HEK293 (cell line): ENCODE data around the gene CHERP.

Experiments used
- CTCF ChIA-PET: fragments of 350-600 bp; formaldehyde crosslinking; extraction: SDS; loops from one replicate; lab custom pipeline; 2021; ENCODE audit warnings: antibody characterized with exemption; lab: Yijun Ruan, JAX
- POLR2A ChIA-PET: fragments of 300-600 bp; formaldehyde crosslinking; extraction: SDS; loops from one replicate; lab custom pipeline; 2020; ENCODE audit warnings: antibody characterized with exemption, inconsistent platforms; lab: Yijun Ruan, JAX
- H3K27ac ChIP-seq: fragments of 200-500 bp; sonication (Bioruptor generic); 2 replicates; pipeline ENCODE4 v1.5.1; 2014; ENCODE audit warnings: low read depth, low read length, control low read depth, inconsistent platforms; ENCODE audit errors: extremely low read depth
- H3K36me3 ChIP-seq, 2 experiments: fragments of 200-500 bp in 1 of 2; sonication (Bioruptor generic) in 1 of 2; 1 replicate in 1 of 2; 2 replicates in 1 of 2; pipeline ENCODE4 v1.5.1; 2014 to 2017; ENCODE audit warnings: inconsistent platforms in 2 of 2, low read length in 2 of 2; ENCODE audit not compliant: control insufficient read depth in 2 of 2, insufficient read depth in 1 of 2
- H3K4me1 ChIP-seq: fragments of 200-500 bp; sonication (Bioruptor generic); 2 replicates; pipeline ENCODE4 v1.5.1; 2014; ENCODE audit warnings: mild to moderate bottlenecking, low read length, inconsistent platforms; ENCODE audit not compliant: control insufficient read depth, insufficient read depth
- H3K4me3 ChIP-seq: 2 replicates; pipeline ENCODE4 v1.5.1; 2011; ENCODE audit warnings: low read depth, mild to moderate bottlenecking, control low read depth, low read length, moderate library complexity
- H3K9me3 ChIP-seq: fragments of 200-500 bp; sonication (Bioruptor generic); 2 replicates; pipeline ENCODE4 v1.5.1; 2014; ENCODE audit warnings: low read depth, low read length, inconsistent platforms; ENCODE audit not compliant: control insufficient read depth, insufficient read depth
- GLIS2 ChIP-seq: fragments of 450-650 bp; formaldehyde crosslinking; IDR thresholded peaks from 2 replicates; pipeline ENCODE4 v1.5.1; 2016; ENCODE audit warnings: missing biosample characterization, missing genetic modification characterization
- KLF1 ChIP-seq: fragments of 450-650 bp; formaldehyde crosslinking; IDR thresholded peaks from 2 replicates; pipeline ENCODE4 v1.5.1; 2016; ENCODE audit warnings: missing biosample characterization, missing genetic modification characterization
- KLF10 ChIP-seq: fragments of 450-650 bp; IDR thresholded peaks from 2 replicates; pipeline ENCODE4 v1.5.1; 2018; ENCODE audit warnings: missing biosample characterization, mild to moderate bottlenecking, missing genetic modification characterization
- OSR2 ChIP-seq: fragments of 450-650 bp; formaldehyde crosslinking; IDR thresholded peaks from 2 replicates; pipeline ENCODE4 v1.5.1; 2016; ENCODE audit warnings: missing biosample characterization, missing genetic modification characterization
- PRDM1 ChIP-seq: fragments of 450-650 bp; formaldehyde crosslinking; IDR thresholded peaks from 2 replicates; pipeline ENCODE4; 2016; ENCODE audit warnings: missing biosample characterization, missing genetic modification characterization
- PRDM2 ChIP-seq: fragments of 450-650 bp; formaldehyde crosslinking; IDR thresholded peaks from 2 replicates; pipeline ENCODE4 v1.5.1; 2016; ENCODE audit warnings: missing biosample characterization, missing genetic modification characterization, borderline replicate concordance
- ZBTB26 ChIP-seq: fragments of 450-650 bp; formaldehyde crosslinking; optimal IDR thresholded peaks from 2 replicates; pipeline ENCODE3; 2016; ENCODE audit warnings: missing biosample characterization, mild to moderate bottlenecking, missing genetic modification characterization
- ZFHX2 ChIP-seq: fragments of 450-650 bp; formaldehyde crosslinking; conservative IDR thresholded peaks from 2 replicates; pipeline ENCODE4 v1.5.1; 2016; ENCODE audit warnings: missing biosample characterization, missing genetic modification characterization
- ZNF175 ChIP-seq: fragments of 450-650 bp; formaldehyde crosslinking; IDR thresholded peaks from 2 replicates; pipeline ENCODE4 v1.5.1; 2016; ENCODE audit warnings: missing biosample characterization, missing genetic modification characterization
- ZNF24 ChIP-seq: fragments of 450-650 bp; formaldehyde crosslinking; IDR thresholded peaks from 2 replicates; pipeline ENCODE4 v1.5.1; 2016; ENCODE audit warnings: missing biosample characterization, missing genetic modification characterization
- ZNF398 ChIP-seq: fragments of 450-650 bp; formaldehyde crosslinking; IDR thresholded peaks from 2 replicates; pipeline ENCODE4 v1.5.1; 2017; ENCODE audit warnings: missing biosample characterization, missing genetic modification characterization
- ZNF404 ChIP-seq: fragments of 450-650 bp; formaldehyde crosslinking; IDR thresholded peaks from 2 replicates; pipeline ENCODE4 v1.5.1; 2017; ENCODE audit warnings: missing biosample characterization, missing genetic modification characterization
- ZNF473 ChIP-seq: fragments of 450-650 bp; formaldehyde crosslinking; IDR thresholded peaks from 2 replicates; pipeline ENCODE4 v1.5.1; 2017; ENCODE audit warnings: missing biosample characterization, missing genetic modification characterization
- ZNF48 ChIP-seq: fragments of 450-650 bp; formaldehyde crosslinking; IDR thresholded peaks from 2 replicates; pipeline ENCODE4 v1.5.1; 2016; ENCODE audit warnings: missing biosample characterization, missing genetic modification characterization
- ZNF518A ChIP-seq: fragments of 450-650 bp; formaldehyde crosslinking; conservative IDR thresholded peaks from 2 replicates; pipeline ENCODE4 v1.5.1; 2016; ENCODE audit warnings: low read depth, missing biosample characterization, missing genetic modification characterization
- ZNF571 ChIP-seq: fragments of 450-650 bp; formaldehyde crosslinking; IDR thresholded peaks from 2 replicates; pipeline ENCODE4 v1.5.0; 2017; ENCODE audit warnings: missing biosample characterization, missing genetic modification characterization
- ZNF596 ChIP-seq: fragments of 450-650 bp; IDR thresholded peaks from 2 replicates; pipeline ENCODE4 v1.5.0; 2018; ENCODE audit warnings: missing biosample characterization, mild to moderate bottlenecking, missing genetic modification characterization, moderate library complexity
- ZNF623 ChIP-seq: fragments of 450-650 bp; formaldehyde crosslinking; IDR thresholded peaks from 2 replicates; pipeline ENCODE4 v1.5.1; 2016; ENCODE audit warnings: missing biosample characterization, missing genetic modification characterization
- ZNF677 ChIP-seq: fragments of 450-650 bp; IDR thresholded peaks from 2 replicates; pipeline ENCODE4 v1.5.0; 2018; ENCODE audit warnings: missing biosample characterization, mild to moderate bottlenecking, missing genetic modification characterization, moderate library complexity
- ZNF777 ChIP-seq: fragments of 450-650 bp; formaldehyde crosslinking; IDR thresholded peaks from 2 replicates; pipeline ENCODE4 v1.5.1; 2017; ENCODE audit warnings: missing biosample characterization, missing genetic modification characterization, borderline replicate concordance
- ZNF837 ChIP-seq: fragments of 450-650 bp; formaldehyde crosslinking; IDR thresholded peaks from 2 replicates; pipeline ENCODE4 v1.5.1; 2016; ENCODE audit warnings: missing biosample characterization, missing genetic modification characterization

The CHERP gene

GRCh38 chr19:16530540-16531379 lies 11.5 kb downstream of the CHERP start:
- Histone ChIP-seq H3K9me3 (no peaks in the 10 kb centered on the region), H3K27ac (no peak overlapping the region), H3K36me3 (peaks cover 40 to 100% of the 10 kb centered on the region in 2 experiments; a peak in 2 of 3 replicates), H3K4me3 (no peak overlapping the region), H3K4me1 (no peaks in the 10 kb centered on the region)
- ChIA-PET POLR2A (no interaction called here), CTCF (no interaction called here)
- TF ChIP-seq ZNF518A (tag by site-specific recombination) (no peak), ZNF777 (no peak), ZNF623 (no peak), ZNF398 (tag by site-specific recombination) (no peak), KLF10 (tag by site-specific recombination) (no peak), ZNF837 (no peak), ZNF596 (tag by site-specific recombination) (no peak), ZNF473 (no peak), ZNF24 (no peak), ZNF48 (tag by site-specific recombination) (no peak), ZNF677 (tag by site-specific recombination) (no peak), KLF1 (tag by site-specific recombination) (no peak), ZNF175 (tag by site-specific recombination) (no peak), OSR2 (tag by site-specific recombination) (no peak)

GRCh38 chr19:16529466-16530144 lies 12.6 kb downstream of the CHERP start:
- Histone ChIP-seq H3K4me1 (no peaks in the 10 kb centered on the region), H3K36me3 (peaks cover 39 to 100% of the 10 kb centered on the region in 2 experiments; a peak in 2 of 3 replicates), H3K4me3 (no peak overlapping the region), H3K9me3 (no peaks in the 10 kb centered on the region), H3K27ac (no peak overlapping the region)
- CTCF ChIA-PET, result no interaction called here
- POLR2A ChIA-PET, result no interaction called here
- TF ChIP-seq GLIS2 (tag by site-specific recombination) (no peak), PRDM1 (tag by site-specific recombination) (no peak), PRDM2 (tag by site-specific recombination) (no peak), ZFHX2 (tag by site-specific recombination) (peak; percentile 40), ZNF571 (no peak), ZNF404 (tag by site-specific recombination) (no peak), ZBTB26 (peak; percentile 11)
